ENCODE results near the gene DOK6. TPM values are rescaled to one million over a fixed set of nuclear protein-coding genes. Genes with fewer than 3 reads are reported as not detected.

DOK6 gene
- total and polyA plus RNA-seq, 2 donors (not counting 1 experiment from before 2014, with no cell fraction given), result not detected

- ChIA-PET CTCF (no interaction called here), POLR2A (no interaction called here)
- no peak overlapping the region for H3K9ac ChIP-seq (ENCODE audit: low read length)
Observed at GRCh38 chr18:69872661-69873060, 472.0 kb downstream of the DOK6 start.

GRCh38 chr18:69874058-69874457, 473.4 kb downstream of the DOK6 start:
- Histone ChIP-seq H3K36me3 (replicated peaks in 1 of 2; ENCODE audit: control extremely low read depth in 1 of 2, control insufficient read depth in 1 of 2, extremely low read depth in 1 of 2, insufficient read depth in 2 of 2, low read length in 1 of 2) (no peaks in the 10 kb centered on the region), H2AFZ (ENCODE audit: insufficient read depth, low read depth, low read length, poor library complexity, severe bottlenecking) (no peak overlapping the region), H3K4me2 (replicated peaks; ENCODE audit: low read depth, low read length, poor library complexity, severe bottlenecking) (no peak overlapping the region), H3K4me3 (ENCODE audit: control extremely low read depth in 1 of 5, extremely low read depth in 1 of 5, insufficient read depth in 1 of 5, low read depth in 2 of 5, low read length in 4 of 5) (no peak overlapping the region), H3K4me1 (ENCODE audit: control insufficient read depth in 2 of 2, insufficient read depth in 2 of 2, low read length in 2 of 2) (no peaks in the 10 kb centered on the region), H3K27ac (ENCODE audit: low read length in 2 of 2) (no peak overlapping the region), H3K79me2 (ENCODE audit: control insufficient read depth, insufficient read depth, low read length) (no peaks in the 10 kb centered on the region), H3K9me3 (ENCODE audit: control extremely low read depth in 1 of 3, control insufficient read depth in 2 of 3, insufficient read depth in 1 of 3, low read length in 2 of 3) (no peaks in the 10 kb centered on the region), H4K20me1 (ENCODE audit: control insufficient read depth, insufficient read depth, low read length, poor library complexity, severe bottlenecking) (no peaks in the 10 kb centered on the region), H3K27me3 (replicated peaks in 1 of 4; ENCODE audit: control extremely low read depth in 1 of 4, control insufficient read depth in 3 of 4, insufficient read depth in 4 of 4, low read length in 3 of 4) (no peaks in the 10 kb centered on the region), H3K9ac (ENCODE audit: low read length) (no peak overlapping the region)
- H3K27me3 Mint-ChIP-seq, result no peaks in the 10 kb centered on the region
- TF ChIP-seq EZH2 (IDR thresholded peaks at IDR 0.05; ENCODE audit: borderline replicate concordance, insufficient read depth, low read depth, low read length, poor library complexity, severe bottlenecking) (no peak), CTCF (IDR thresholded peaks at IDR 0.05) (no peak)
- CTCF ChIA-PET, result no interaction called here
- no peak overlapping the region for H3K27ac Mint-ChIP-seq
- POLR2A ChIA-PET, result no interaction called here
- H3K4me3 Mint-ChIP-seq, result no peak overlapping the region
- ATAC-seq (ENCODE audit: low read depth) (no peak), DNase-seq (no peak)
- WGBS (ENCODE audit: insufficient coverage), result 100% methylated on average over 1 of the region's 2 CpGs
- intact Hi-C loops (cut with micrococcal nuclease), result no loop called here
- no peaks in the 10 kb centered on the region for H3K4me1 Mint-ChIP-seq
- no peaks in the 10 kb centered on the region for H3K9me3 Mint-ChIP-seq (ENCODE audit: insufficient read depth)

More at GRCh38 chr18:69872661-69873060, 472.0 kb downstream of the DOK6 start:
- no peaks in the 10 kb centered on the region for H3K4me1 ChIP-seq (ENCODE audit: control insufficient read depth in 2 of 2, insufficient read depth in 2 of 2, low read length in 2 of 2)
- H3K27me3 Mint-ChIP-seq, result no peaks in the 10 kb centered on the region
- no peak overlapping the region for H3K27ac Mint-ChIP-seq
- no peak overlapping the region for H3K4me3 ChIP-seq (ENCODE audit: control extremely low read depth in 1 of 5, extremely low read depth in 1 of 5, insufficient read depth in 1 of 5, low read depth in 2 of 5, low read length in 4 of 5)
- no peaks in the 10 kb centered on the region for H3K79me2 ChIP-seq (ENCODE audit: control insufficient read depth, insufficient read depth, low read length)
- no peaks in the 10 kb centered on the region for H4K20me1 ChIP-seq (ENCODE audit: control insufficient read depth, insufficient read depth, low read length, poor library complexity, severe bottlenecking)
- no peak overlapping the region for H3K27ac ChIP-seq (ENCODE audit: low read length in 2 of 2)
- no peak for ATAC-seq (ENCODE audit: low read depth)
- no peaks in the 10 kb centered on the region for H3K9me3 ChIP-seq (ENCODE audit: control extremely low read depth in 1 of 3, control insufficient read depth in 2 of 3, insufficient read depth in 1 of 3, low read length in 2 of 3)
- no peaks in the 10 kb centered on the region for H3K27me3 ChIP-seq (replicated peaks in 1 of 4; ENCODE audit: control extremely low read depth in 1 of 4, control insufficient read depth in 3 of 4, insufficient read depth in 4 of 4, low read length in 3 of 4)
- H3K4me3 Mint-ChIP-seq, result no peak overlapping the region
- no peak overlapping the region for H3K4me2 ChIP-seq (replicated peaks; ENCODE audit: low read depth, low read length, poor library complexity, severe bottlenecking)
- no CpG with 5 or more reads among the region's 4 CpGs for WGBS (ENCODE audit: insufficient coverage)
- no peak for TF ChIP-seq EZH2 (IDR thresholded peaks at IDR 0.05; ENCODE audit: borderline replicate concordance, insufficient read depth, low read depth, low read length, poor library complexity, severe bottlenecking)
- no peak for TF ChIP-seq CTCF (IDR thresholded peaks at IDR 0.05)
- no peaks in the 10 kb centered on the region for H3K36me3 ChIP-seq (replicated peaks in 1 of 2; ENCODE audit: control extremely low read depth in 1 of 2, control insufficient read depth in 1 of 2, extremely low read depth in 1 of 2, insufficient read depth in 2 of 2, low read length in 1 of 2)
- H3K4me1 Mint-ChIP-seq, result no peaks in the 10 kb centered on the region
- intact Hi-C loops (cut with micrococcal nuclease), result no loop called here
- no peak overlapping the region for H2AFZ ChIP-seq (ENCODE audit: insufficient read depth, low read depth, low read length, poor library complexity, severe bottlenecking)
- DNase-seq, result no peak
- no peaks in the 10 kb centered on the region for H3K9me3 Mint-ChIP-seq (ENCODE audit: insufficient read depth)

Measured in B cell (primary cell).